Loucy (cell line): ENCODE measurements around the gene TMEM132C.

Experiments
- H2AFZ ChIP-seq: fragments of 200-600 bp; sonication (generic); 2 replicates; pipeline ENCODE4 v1.6.0; 2016; ENCODE audit warnings: antibody characterized with exemption, mild to moderate bottlenecking, low read length, moderate library complexity
- H3F3A ChIP-seq: fragments of 200-600 bp; 2 replicates; pipeline ENCODE4 v1.6.0; 2016; ENCODE audit warnings: antibody characterized with exemption, low read depth, mild to moderate bottlenecking
- H3K27me3 ChIP-seq: fragments of 200-600 bp; sonication (generic); 2 replicates; pipeline ENCODE4 v1.6.1; 2014; ENCODE audit warnings: low read length, mild to moderate bottlenecking; ENCODE audit not compliant: insufficient read depth, poor library complexity, severe bottlenecking
- H3K36me3 ChIP-seq: fragments of 200-600 bp; sonication (generic); 2 replicates; pipeline ENCODE4 v1.6.1; 2016; ENCODE audit warnings: low read length; ENCODE audit not compliant: insufficient read depth
- H3K4me1 ChIP-seq: fragments of 200-600 bp; sonication (generic); 2 replicates; pipeline ENCODE4 v1.5.1; 2014; ENCODE audit warnings: low read length, mild to moderate bottlenecking; ENCODE audit not compliant: insufficient read depth, poor library complexity, severe bottlenecking
- H3K4me2 ChIP-seq: fragments of 200-600 bp; sonication (generic); 2 replicates; pipeline ENCODE4 v1.6.0; 2014; ENCODE audit warnings: antibody characterized with exemption, low read length, low read depth, mild to moderate bottlenecking; ENCODE audit not compliant: poor library complexity, severe bottlenecking
- H3K4me3 ChIP-seq: fragments of 200-600 bp; sonication (generic); 2 replicates; pipeline ENCODE4 v1.5.1; 2014; ENCODE audit warnings: low read length, mild to moderate bottlenecking, mixed read lengths; ENCODE audit not compliant: poor library complexity, severe bottlenecking
- H3K79me2 ChIP-seq: fragments of 200-600 bp; sonication (generic); 2 replicates; pipeline ENCODE4 v1.6.1; 2014; ENCODE audit warnings: low read length; ENCODE audit not compliant: insufficient read depth
- H3K9ac ChIP-seq: fragments of 200-600 bp; sonication (generic); 2 replicates; pipeline ENCODE4 v1.6.0; 2014; ENCODE audit warnings: mild to moderate bottlenecking, low read depth, low read length, moderate library complexity; ENCODE audit not compliant: poor library complexity, severe bottlenecking
- H3K9me2 ChIP-seq: fragments of 200-600 bp; sonication (generic); replicated peaks from 2 replicates; pipeline ENCODE4 v1.6.1; 2016; ENCODE audit warnings: low read depth, low read length, mixed read lengths
- H3K9me3 ChIP-seq: fragments of 200-600 bp; sonication (generic); 2 replicates; pipeline ENCODE4 v1.6.1; 2014; ENCODE audit warnings: mild to moderate bottlenecking, antibody characterized with exemption, low read length, low read depth; ENCODE audit not compliant: insufficient read depth
- H4K20me1 ChIP-seq: fragments of 200-600 bp; sonication (generic); 2 replicates; pipeline ENCODE4 v1.6.0; 2014; ENCODE audit warnings: antibody characterized with exemption, low read length, mild to moderate bottlenecking; ENCODE audit not compliant: insufficient read depth, poor library complexity, severe bottlenecking
- EZH2phosphoT487 ChIP-seq: fragments of 200-600 bp; IDR thresholded peaks from 2 replicates; pipeline ENCODE4 v1.6.1; 2018; ENCODE audit warnings: antibody characterized with exemption, mild to moderate bottlenecking, moderate library complexity, borderline replicate concordance
- TF ChIP-seq, protein P1 (sequence below): fragments of 200-600 bp; sonication (generic); conservative IDR thresholded peaks from 2 replicates; pipeline ENCODE4 v1.5.1; 2014; ENCODE audit warnings: mild to moderate bottlenecking, antibody characterized with exemption, low read length

Gene TMEM132C

DNA sequence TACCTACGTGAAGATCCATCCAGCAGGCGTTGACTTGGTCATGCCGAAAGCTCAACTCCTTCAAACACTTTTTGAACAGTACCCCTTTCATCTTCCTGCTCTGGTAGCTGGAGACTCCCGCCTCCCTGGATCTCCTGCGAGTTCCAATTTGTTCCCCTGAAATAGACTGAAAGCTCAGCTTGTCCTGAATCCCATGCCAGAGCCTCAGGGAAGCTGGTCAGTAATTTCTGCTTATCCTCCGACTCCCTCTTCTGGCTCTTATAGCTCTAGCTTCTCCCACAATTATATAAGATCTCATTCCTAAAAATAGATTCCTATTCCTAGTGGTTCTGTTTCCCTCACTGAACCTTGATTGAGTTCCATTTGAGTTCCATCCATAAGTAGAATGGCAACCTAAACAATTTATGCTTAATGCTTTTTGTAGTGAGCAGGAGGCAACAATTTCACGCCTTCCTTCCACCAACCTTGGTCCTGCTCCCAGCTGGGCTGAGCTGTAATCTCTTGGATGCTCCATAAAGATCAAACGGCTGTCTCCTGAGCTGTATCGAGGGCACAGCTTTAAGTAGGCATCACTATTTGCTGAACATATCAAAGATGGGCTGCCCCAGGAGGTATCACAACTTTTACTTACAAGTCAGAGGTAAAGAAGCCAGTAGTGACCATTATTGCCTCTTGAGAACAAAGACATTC, 8.0 kb upstream of the TMEM132C start:
- no peak overlapping the region for H3K4me2 ChIP-seq
- H4K20me1 ChIP-seq: no peaks in the 10 kb centered on the region
- no peaks in the 10 kb centered on the region for H3K9me3 ChIP-seq
- no peak overlapping the region for H3K4me3 ChIP-seq
- no peaks in the 10 kb centered on the region for H3F3A ChIP-seq
- no peaks in the 10 kb centered on the region for H3K36me3 ChIP-seq
- H3K79me2 ChIP-seq: no peaks in the 10 kb centered on the region
- H3K9me2 ChIP-seq: no peaks in the 10 kb centered on the region
- no peaks in the 10 kb centered on the region for H3K4me1 ChIP-seq
- no peak overlapping the region for H3K9ac ChIP-seq
- TF ChIP-seq, protein P1, sequence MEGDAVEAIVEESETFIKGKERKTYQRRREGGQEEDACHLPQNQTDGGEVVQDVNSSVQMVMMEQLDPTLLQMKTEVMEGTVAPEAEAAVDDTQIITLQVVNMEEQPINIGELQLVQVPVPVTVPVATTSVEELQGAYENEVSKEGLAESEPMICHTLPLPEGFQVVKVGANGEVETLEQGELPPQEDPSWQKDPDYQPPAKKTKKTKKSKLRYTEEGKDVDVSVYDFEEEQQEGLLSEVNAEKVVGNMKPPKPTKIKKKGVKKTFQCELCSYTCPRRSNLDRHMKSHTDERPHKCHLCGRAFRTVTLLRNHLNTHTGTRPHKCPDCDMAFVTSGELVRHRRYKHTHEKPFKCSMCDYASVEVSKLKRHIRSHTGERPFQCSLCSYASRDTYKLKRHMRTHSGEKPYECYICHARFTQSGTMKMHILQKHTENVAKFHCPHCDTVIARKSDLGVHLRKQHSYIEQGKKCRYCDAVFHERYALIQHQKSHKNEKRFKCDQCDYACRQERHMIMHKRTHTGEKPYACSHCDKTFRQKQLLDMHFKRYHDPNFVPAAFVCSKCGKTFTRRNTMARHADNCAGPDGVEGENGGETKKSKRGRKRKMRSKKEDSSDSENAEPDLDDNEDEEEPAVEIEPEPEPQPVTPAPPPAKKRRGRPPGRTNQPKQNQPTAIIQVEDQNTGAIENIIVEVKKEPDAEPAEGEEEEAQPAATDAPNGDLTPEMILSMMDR: no peak
- TF ChIP-seq EZH2phosphoT487: no peak
- no peaks in the 10 kb centered on the region for H3K27me3 ChIP-seq
- no peak overlapping the region for H2AFZ ChIP-seq

DNA sequence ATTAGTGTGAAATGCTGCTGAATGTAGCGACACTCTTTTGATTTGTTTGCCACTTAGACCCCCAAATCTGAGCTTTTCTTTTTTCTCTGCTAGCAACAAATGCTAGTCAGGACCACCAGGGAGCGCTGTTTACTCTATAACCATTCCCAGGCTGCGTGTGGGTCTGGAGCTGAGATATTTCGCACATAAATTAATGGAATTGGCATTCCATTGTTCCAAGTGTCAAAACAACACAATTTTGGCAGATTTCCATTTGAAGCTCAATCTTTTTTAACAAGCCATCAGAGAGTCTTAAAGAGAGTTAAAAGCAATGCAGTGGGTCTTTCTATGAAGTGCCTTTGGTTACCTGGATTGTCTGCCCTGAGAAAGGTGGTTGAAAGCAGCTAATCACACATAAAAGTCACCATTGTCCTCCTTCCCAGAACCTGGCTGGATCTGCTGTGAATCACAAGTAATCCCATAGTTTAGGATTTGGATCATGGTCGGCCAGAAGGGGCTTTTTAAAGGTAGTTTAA, 7.4 kb upstream of the TMEM132C start:
- Histone ChIP-seq H4K20me1 (no peaks in the 10 kb centered on the region), H3K9me2 (no peaks in the 10 kb centered on the region), H3K9ac (no peak overlapping the region), H3K36me3 (no peaks in the 10 kb centered on the region), H3K79me2 (no peaks in the 10 kb centered on the region), H2AFZ (no peak overlapping the region), H3K4me3 (no peak overlapping the region), H3K4me2 (no peak overlapping the region), H3F3A (no peaks in the 10 kb centered on the region), H3K9me3 (no peaks in the 10 kb centered on the region), H3K4me1 (no peaks in the 10 kb centered on the region), H3K27me3 (no peaks in the 10 kb centered on the region)
- no peak for TF ChIP-seq EZH2phosphoT487
- TF ChIP-seq, protein P1: peak; percentile 86

DNA sequence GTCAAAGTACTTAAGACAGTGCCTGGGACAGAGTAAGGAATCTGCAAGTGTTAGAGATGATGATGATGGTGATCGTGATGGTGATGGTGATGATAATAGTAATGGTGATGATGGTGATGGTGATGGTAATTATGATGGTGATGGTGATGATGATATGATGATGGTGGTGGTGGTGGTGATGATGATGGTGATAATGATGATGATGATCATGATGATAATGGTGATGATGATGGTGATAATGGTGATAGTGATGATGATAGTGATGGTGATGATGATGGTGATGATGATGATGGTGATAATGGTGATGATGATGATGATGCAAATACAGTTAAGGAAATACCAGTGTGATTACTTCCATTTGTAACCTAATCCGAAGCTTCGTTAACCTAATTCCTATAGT, 5.2 kb upstream of the TMEM132C start:
- Histone ChIP-seq H3K9me3 (no peaks in the 10 kb centered on the region), H2AFZ (no peak overlapping the region), H3K79me2 (no peaks in the 10 kb centered on the region), H3K9me2 (no peaks in the 10 kb centered on the region), H3K4me3 (no peak overlapping the region), H3K9ac (no peak overlapping the region), H3K27me3 (no peaks in the 10 kb centered on the region), H3K36me3 (no peaks in the 10 kb centered on the region), H3F3A (no peaks in the 10 kb centered on the region), H3K4me1 (no peaks in the 10 kb centered on the region), H4K20me1 (no peaks in the 10 kb centered on the region), H3K4me2 (no peak overlapping the region)
- TF ChIP-seq, protein P1: no peak
- no peak for TF ChIP-seq EZH2phosphoT487
